DMS53 treated with DMSO at 0.1 percent for 48 hours (cell line): ENCODE results near the gene KCNIP3.
"Not testable (repeated sequence)": the region's sequence is repeated elsewhere in the genome, so short reads cannot be mapped to it uniquely, and the experiment has no call there.

Experiments
- DNase-seq: peaks from one replicate; lab custom pipeline; 2025; ENCODE audit not compliant: unreplicated experiment; lab: John Stamatoyannopoulos, UW

KCNIP3 gene

GRCh38 chr2:95359501-95359930 is 62.4 kb downstream of the KCNIP3 start:
- no peak for DNase-seq

GRCh38 chr2:95361216-95361980 is 64.3 kb downstream of the KCNIP3 start:
- no peak for DNase-seq

GRCh38 chr2:95362486-95362885 is 65.3 kb downstream of the KCNIP3 start:
- no peak for DNase-seq

- no peak for DNase-seq
Observed at GRCh38 chr2:95366514-95366913, 69.4 kb downstream of the KCNIP3 start.

- DNase-seq = no peak
Observed at GRCh38 chr2:95372216-95372829, 75.2 kb downstream of the KCNIP3 start.

GRCh38 chr2:95372845-95373244 is 75.7 kb downstream of the KCNIP3 start:
- DNase-seq = no peak

- no peak for DNase-seq
Observed at GRCh38 chr2:95374029-95374428, 76.9 kb downstream of the KCNIP3 start.

- DNase-seq = no peak
Observed at GRCh38 chr2:95374451-95374920, 77.3 kb downstream of the KCNIP3 start.

- DNase-seq = no peak
Observed at GRCh38 chr2:95374921-95375471, 77.8 kb downstream of the KCNIP3 start.

GRCh38 chr2:95375532-95376150 is 78.5 kb downstream of the KCNIP3 start:
- DNase-seq = no peak

GRCh38 chr2:95376311-95377215 is 79.4 kb downstream of the KCNIP3 start:
- no peak for DNase-seq

- DNase-seq = no peak
Observed at GRCh38 chr2:95377216-95378123, 80.3 kb downstream of the KCNIP3 start.

- DNase-seq = not testable (repeated sequence)
Observed at GRCh38 chr2:95378281-95378680, 81.1 kb downstream of the KCNIP3 start.

GRCh38 chr2:95379371-95379831 is 82.3 kb downstream of the KCNIP3 start:
- no peak for DNase-seq

GRCh38 chr2:95380280-95380679 is 83.1 kb downstream of the KCNIP3 start:
- no peak for DNase-seq

GRCh38 chr2:95380731-95381130 is 83.6 kb downstream of the KCNIP3 start:
- DNase-seq = no peak

- DNase-seq = no peak
Observed at GRCh38 chr2:95381212-95382191, 84.4 kb downstream of the KCNIP3 start.

GRCh38 chr2:95382192-95382591 is 85.0 kb downstream of the KCNIP3 start:
- no peak for DNase-seq
